ENCODE results near the gene SPSB4.

The SPSB4 gene

DNA sequence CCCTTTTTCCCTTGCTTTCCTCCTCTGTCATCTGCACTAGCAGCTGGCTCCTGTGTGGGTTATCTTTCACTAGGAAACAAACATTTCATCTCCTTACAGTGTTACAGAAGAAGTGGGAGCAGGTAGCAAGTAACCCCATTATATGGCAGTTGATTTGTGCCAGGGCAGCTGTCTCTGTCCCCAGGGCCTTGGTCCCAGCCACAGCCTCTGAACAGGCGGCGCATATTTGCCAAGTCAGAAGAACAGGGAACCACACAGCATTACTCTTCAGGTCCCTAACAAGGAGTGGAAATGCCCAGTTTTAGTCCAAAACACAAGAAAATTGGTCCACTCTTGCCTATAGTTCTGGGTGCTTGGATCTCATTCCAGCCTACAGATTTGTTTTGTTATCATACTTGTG lies 99.8 kb downstream of the SPSB4 start:
- H3K4me1 ChIP-seq (ENCODE audit: control insufficient read depth, insufficient read depth, low read length): no peaks in the 10 kb centered on the region
- H3K27me3 ChIP-seq (ENCODE audit: control insufficient read depth, insufficient read depth, low read length): no peaks in the 10 kb centered on the region
- WGBS (ENCODE audit: insufficient coverage, insufficient read length): no CpG with 5 or more reads among the region's 2 CpGs
- no peaks in the 10 kb centered on the region for H3K9me3 ChIP-seq (ENCODE audit: control insufficient read depth, insufficient read depth, low read length)
- H3K4me3 ChIP-seq (ENCODE audit: low read length): no peak overlapping the region
- H3K27ac ChIP-seq (ENCODE audit: low read length): no peak overlapping the region
- no peaks in the 10 kb centered on the region for H3K36me3 ChIP-seq (ENCODE audit: control insufficient read depth, insufficient read depth, low read length)
- no peak for DNase-seq (ENCODE audit: low read depth, low spot score)

DNA sequence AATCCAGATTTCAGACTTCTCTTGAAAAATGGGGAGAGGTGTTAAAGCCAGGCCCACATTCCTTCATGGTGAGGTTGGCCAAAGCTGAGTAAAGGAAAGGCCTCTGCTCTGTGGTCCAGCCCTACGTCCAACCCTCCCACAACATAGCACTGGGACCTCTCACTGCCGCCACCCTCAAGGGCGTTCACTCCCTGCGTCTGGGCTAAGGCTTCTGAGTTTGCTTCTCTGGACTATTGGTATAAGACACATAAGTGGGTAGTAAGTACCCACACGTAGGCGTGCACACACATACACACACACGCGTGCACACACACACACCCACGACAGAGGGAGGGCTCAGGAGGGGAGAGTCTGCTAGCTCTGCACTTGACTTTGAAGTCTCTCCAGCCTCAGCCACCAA lies 100.3 kb downstream of the SPSB4 start:
- Histone ChIP-seq H3K4me1 (ENCODE audit: control insufficient read depth, insufficient read depth, low read length) (no peaks in the 10 kb centered on the region), H3K27me3 (ENCODE audit: control insufficient read depth, insufficient read depth, low read length) (no peaks in the 10 kb centered on the region), H3K36me3 (ENCODE audit: control insufficient read depth, insufficient read depth, low read length) (no peaks in the 10 kb centered on the region), H3K4me3 (ENCODE audit: low read length) (no peak overlapping the region), H3K27ac (ENCODE audit: low read length) (no peak overlapping the region), H3K9me3 (ENCODE audit: control insufficient read depth, insufficient read depth, low read length) (no peaks in the 10 kb centered on the region)
- no CpG with 5 or more reads among the region's 9 CpGs for WGBS (ENCODE audit: insufficient coverage, insufficient read length)
- DNase-seq (ENCODE audit: low read depth, low spot score): no peak

DNA sequence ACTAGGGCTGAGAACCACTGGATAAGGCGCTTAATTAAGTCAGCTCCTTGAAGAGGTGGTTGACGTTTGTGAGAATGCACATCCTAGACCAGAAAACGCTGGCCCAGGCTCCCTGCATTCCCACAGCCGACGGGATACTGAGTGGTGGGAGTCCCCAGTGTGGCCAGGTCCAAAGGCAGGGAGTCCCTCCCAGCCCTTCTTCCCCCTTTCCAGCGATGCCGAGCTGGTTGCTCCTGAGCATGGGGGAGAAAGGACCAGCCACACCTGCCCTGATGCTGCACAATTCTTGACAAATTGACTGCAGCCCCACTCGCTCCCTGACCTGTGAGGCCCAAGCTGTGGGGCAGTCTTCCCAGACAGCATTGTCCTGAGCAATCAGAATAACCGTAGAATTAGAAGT lies 101.0 kb downstream of the SPSB4 start:
- Histone ChIP-seq H3K4me1 (ENCODE audit: control insufficient read depth, insufficient read depth, low read length) (no peaks in the 10 kb centered on the region), H3K27ac (ENCODE audit: low read length) (no peak overlapping the region), H3K4me3 (ENCODE audit: low read length) (no peak overlapping the region), H3K36me3 (ENCODE audit: control insufficient read depth, insufficient read depth, low read length) (no peaks in the 10 kb centered on the region), H3K27me3 (ENCODE audit: control insufficient read depth, insufficient read depth, low read length) (no peaks in the 10 kb centered on the region), H3K9me3 (ENCODE audit: control insufficient read depth, insufficient read depth, low read length) (no peaks in the 10 kb centered on the region)
- no CpG with 5 or more reads among the region's 9 CpGs for WGBS (ENCODE audit: insufficient coverage, insufficient read length)
- DNase-seq (ENCODE audit: low read depth, low spot score): no peak

DNA sequence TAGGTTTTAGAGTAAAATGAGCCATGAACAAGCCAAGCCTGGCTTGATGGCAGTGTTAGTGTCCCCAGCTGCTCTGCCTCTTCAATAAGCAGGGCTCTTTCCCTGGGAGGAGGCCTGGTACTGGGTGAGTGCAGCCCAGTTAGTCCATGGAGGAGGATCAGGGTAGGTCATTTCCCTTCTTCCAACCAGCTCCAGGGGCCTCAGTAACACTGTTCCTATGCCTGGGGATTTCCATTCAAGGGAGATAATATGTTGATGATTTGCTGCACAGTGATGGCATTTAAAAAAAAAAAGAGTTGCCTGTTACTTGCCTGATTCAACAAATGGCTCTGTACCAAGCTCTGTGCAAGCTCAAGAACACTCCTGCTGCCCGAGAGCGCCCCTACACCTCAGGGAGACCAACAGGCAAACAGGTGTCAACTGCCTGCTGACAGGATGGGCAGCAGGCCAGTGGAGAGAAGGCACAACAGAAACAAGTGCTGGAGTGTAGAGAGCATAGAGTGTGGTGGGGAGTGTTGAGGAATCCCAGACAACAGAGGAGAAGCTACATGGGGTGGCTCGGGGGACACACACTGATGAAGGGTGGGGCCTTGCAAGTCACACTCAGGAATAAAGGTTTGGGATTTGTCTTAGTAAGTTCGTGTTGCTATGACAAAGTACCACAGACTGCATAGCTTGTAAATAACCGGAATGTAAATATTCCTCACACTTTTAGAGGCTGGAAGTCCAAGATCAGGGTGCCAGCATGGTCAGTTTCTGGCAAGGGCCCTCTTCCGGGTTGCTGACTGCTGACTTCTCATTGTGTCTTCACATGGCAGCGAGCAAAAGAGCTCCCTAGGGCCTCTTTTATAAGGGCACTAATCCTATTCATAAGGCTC lies 101.9 kb downstream of the SPSB4 start:
- no peaks in the 10 kb centered on the region for H3K4me1 ChIP-seq (ENCODE audit: control insufficient read depth, insufficient read depth, low read length)
- no CpG with 5 or more reads among the region's 7 CpGs for WGBS (ENCODE audit: insufficient coverage, insufficient read length)
- no peak for DNase-seq (ENCODE audit: low read depth, low spot score)
- H3K27me3 ChIP-seq (ENCODE audit: control insufficient read depth, insufficient read depth, low read length): no peaks in the 10 kb centered on the region
- H3K4me3 ChIP-seq (ENCODE audit: low read length): no peak overlapping the region
- H3K36me3 ChIP-seq (ENCODE audit: control insufficient read depth, insufficient read depth, low read length): no peaks in the 10 kb centered on the region
- no peak overlapping the region for H3K27ac ChIP-seq (ENCODE audit: low read length)
- no peaks in the 10 kb centered on the region for H3K9me3 ChIP-seq (ENCODE audit: control insufficient read depth, insufficient read depth, low read length)

DNA sequence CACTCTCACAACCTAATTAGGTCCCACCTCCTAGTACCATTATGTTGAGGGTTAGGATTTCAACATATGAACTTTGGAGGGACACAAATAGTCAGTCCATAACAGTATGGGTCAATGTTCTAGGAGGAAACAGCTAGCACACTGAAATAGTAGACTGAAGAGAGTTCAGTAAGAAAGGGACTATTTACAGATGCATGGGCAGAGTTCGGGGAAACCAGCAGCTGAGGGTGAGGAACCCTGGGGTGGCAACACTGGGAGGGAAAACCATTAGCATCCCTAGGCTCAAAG lies 102.5 kb downstream of the SPSB4 start:
- no peaks in the 10 kb centered on the region for H3K4me1 ChIP-seq (ENCODE audit: control insufficient read depth, insufficient read depth, low read length)
- no peaks in the 10 kb centered on the region for H3K36me3 ChIP-seq (ENCODE audit: control insufficient read depth, insufficient read depth, low read length)
- no CpG with 5 or more reads among the region's 1 CpG for WGBS (ENCODE audit: insufficient coverage, insufficient read length)
- no peak for DNase-seq (ENCODE audit: low read depth, low spot score)
- H3K27ac ChIP-seq (ENCODE audit: low read length): no peak overlapping the region
- H3K27me3 ChIP-seq (ENCODE audit: control insufficient read depth, insufficient read depth, low read length): no peaks in the 10 kb centered on the region
- no peak overlapping the region for H3K4me3 ChIP-seq (ENCODE audit: low read length)
- H3K9me3 ChIP-seq (ENCODE audit: control insufficient read depth, insufficient read depth, low read length): no peaks in the 10 kb centered on the region

DNA sequence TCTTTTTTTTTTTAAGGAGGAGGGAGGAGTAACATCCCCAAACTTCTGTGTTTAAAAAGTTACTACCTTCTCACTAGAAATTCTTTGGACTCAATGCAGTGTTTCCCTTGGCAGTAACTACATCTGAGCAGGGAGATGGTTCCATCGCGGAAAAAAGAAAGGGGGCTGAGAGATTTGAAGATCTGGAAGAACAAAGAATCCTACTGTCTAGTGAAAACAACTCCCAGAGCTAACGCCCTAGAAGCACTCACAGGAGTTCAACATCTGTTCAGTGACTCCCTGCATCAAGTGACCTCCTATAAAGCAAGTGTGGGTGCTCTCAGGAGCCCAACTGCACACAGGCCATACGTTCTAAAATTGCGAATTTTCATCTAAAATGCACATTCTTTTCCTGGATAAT lies 113.7 kb downstream of the SPSB4 start:
- Histone ChIP-seq H3K9me3 (ENCODE audit: control insufficient read depth, insufficient read depth, low read length) (no peaks in the 10 kb centered on the region), H3K27ac (ENCODE audit: low read length) (no peak overlapping the region), H3K4me1 (ENCODE audit: control insufficient read depth, insufficient read depth, low read length) (no peaks in the 10 kb centered on the region), H3K4me3 (ENCODE audit: low read length) (no peak overlapping the region), H3K36me3 (ENCODE audit: control insufficient read depth, insufficient read depth, low read length) (no peaks in the 10 kb centered on the region), H3K27me3 (ENCODE audit: control insufficient read depth, insufficient read depth, low read length) (no peaks in the 10 kb centered on the region)
- no CpG with 5 or more reads among the region's 5 CpGs for WGBS (ENCODE audit: insufficient coverage, insufficient read length)
- DNase-seq (ENCODE audit: low read depth, low spot score): no peak

DNA sequence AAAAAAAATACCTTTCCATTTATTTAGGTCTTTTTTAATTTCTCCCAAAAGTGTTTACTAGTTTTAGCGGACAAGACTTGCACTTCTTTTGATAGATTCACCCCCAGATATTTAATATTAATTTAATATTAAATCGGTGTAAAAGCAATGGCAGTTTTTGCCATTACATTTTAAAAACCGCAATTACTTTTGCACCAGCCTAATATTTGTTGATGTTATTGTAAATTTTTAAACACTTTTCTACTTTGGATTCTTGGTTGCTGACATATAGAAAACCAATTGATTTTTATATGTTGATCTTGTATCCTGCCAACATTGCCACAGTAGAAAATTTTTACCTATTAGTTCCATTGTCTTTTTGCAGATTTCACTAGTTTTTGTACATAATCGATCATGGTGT lies 116.5 kb downstream of the SPSB4 start:
- DNase-seq (ENCODE audit: low read depth, low spot score): no peak
- H3K27ac ChIP-seq (ENCODE audit: low read length): no peak overlapping the region
- no CpG with 5 or more reads among the region's 4 CpGs for WGBS (ENCODE audit: insufficient coverage, insufficient read length)

DNA sequence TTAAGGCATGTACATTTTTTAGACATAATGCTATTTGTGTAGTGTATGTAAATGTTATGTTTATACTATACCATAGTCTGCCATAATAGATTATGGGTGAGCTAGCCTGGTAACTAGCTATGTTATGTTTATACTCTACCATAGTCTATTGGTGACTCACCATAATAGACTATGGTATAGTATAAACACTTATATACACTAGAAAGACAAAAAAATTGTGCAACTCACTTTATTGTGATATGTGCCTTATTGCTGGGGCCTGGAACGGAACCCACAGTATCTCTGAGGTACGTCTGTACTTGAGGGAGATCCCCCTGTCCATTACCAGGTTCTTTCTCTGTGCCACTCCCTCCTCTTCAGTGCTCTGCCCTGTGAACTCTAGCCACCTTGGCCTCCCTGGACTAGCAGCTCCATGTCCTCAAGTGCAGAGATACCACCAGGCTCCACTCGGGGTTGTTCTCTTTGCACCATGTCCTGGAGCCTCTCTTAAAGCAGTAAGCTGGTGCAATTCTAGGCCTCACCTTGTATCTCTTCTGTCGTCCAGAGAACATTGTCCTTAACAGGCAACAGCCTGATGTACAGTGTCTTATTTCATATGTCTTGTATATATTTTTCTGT lies 119.6 kb downstream of the SPSB4 start:
- no peak overlapping the region for H3K4me3 ChIP-seq (ENCODE audit: low read length)
- no peak overlapping the region for H3K27ac ChIP-seq (ENCODE audit: low read length)
- H3K36me3 ChIP-seq (ENCODE audit: control insufficient read depth, insufficient read depth, low read length): no peaks in the 10 kb centered on the region
- no peaks in the 10 kb centered on the region for H3K27me3 ChIP-seq (ENCODE audit: control insufficient read depth, insufficient read depth, low read length)
- no peak for DNase-seq (ENCODE audit: low read depth, low spot score)
- no peaks in the 10 kb centered on the region for H3K4me1 ChIP-seq (ENCODE audit: control insufficient read depth, insufficient read depth, low read length)
- no CpG with 5 or more reads among the region's 4 CpGs for WGBS (ENCODE audit: insufficient coverage, insufficient read length)
- no peaks in the 10 kb centered on the region for H3K9me3 ChIP-seq (ENCODE audit: control insufficient read depth, insufficient read depth, low read length)

More for the DNA sequence above, 116.5 kb downstream of the SPSB4 start:
- H3K4me3 ChIP-seq (ENCODE audit: low read length): no peak overlapping the region
- H3K4me1 ChIP-seq (ENCODE audit: control insufficient read depth, insufficient read depth, low read length): no peaks in the 10 kb centered on the region
- H3K36me3 ChIP-seq (ENCODE audit: control insufficient read depth, insufficient read depth, low read length): no peaks in the 10 kb centered on the region
- no peaks in the 10 kb centered on the region for H3K9me3 ChIP-seq (ENCODE audit: control insufficient read depth, insufficient read depth, low read length)
- H3K27me3 ChIP-seq (ENCODE audit: control insufficient read depth, insufficient read depth, low read length): no peaks in the 10 kb centered on the region

DNA sequence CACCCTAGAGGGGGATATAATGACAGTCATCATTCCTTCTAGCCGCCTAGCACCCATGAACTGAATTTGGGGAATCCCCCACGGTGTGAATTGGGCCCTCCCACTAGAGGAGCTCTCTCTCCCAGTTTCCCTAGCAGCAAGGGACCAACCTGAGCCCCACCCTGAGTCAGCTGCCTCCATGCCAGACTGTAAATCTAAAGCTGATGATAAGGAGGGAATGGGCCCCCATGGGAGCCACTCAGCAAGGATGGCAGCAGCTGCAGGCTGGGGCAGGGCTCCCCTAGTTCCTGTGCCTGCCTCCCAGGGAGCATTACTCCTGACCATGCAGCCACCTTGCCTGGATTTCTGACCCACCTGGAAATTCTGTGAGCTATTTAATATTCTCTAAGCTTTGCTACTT lies 123.5 kb downstream of the SPSB4 start:
- Histone ChIP-seq H3K4me1 (ENCODE audit: control insufficient read depth, insufficient read depth, low read length) (no peaks in the 10 kb centered on the region), H3K27me3 (ENCODE audit: control insufficient read depth, insufficient read depth, low read length) (no peaks in the 10 kb centered on the region), H3K36me3 (ENCODE audit: control insufficient read depth, insufficient read depth, low read length) (no peaks in the 10 kb centered on the region), H3K4me3 (ENCODE audit: low read length) (no peak overlapping the region), H3K9me3 (ENCODE audit: control insufficient read depth, insufficient read depth, low read length) (no peaks in the 10 kb centered on the region), H3K27ac (ENCODE audit: low read length) (no peak overlapping the region)
- WGBS (ENCODE audit: insufficient coverage, insufficient read length): no CpG with 5 or more reads among the region's 2 CpGs
- DNase-seq (ENCODE audit: low read depth, low spot score): no peak

DNA sequence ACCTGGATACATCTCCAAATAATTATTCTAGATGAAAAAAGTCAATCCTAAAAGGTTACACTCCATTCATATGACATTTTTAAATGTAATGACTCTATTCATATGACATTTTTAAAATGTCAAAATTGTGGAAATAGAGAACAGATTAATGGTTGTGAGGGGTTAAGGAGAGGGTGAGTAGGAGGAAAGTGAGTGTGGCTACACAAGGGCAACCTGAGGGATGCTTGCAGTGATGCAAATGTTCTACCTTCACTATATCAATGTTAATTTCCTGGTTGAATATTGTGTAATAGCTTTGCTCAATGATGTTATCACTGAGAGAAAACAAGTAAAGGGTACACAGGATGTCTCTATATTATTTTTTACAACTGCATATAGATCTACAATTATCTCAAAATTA lies 125.6 kb downstream of the SPSB4 start:
- H3K27ac ChIP-seq (ENCODE audit: low read length): no peak overlapping the region
- H3K9me3 ChIP-seq (ENCODE audit: control insufficient read depth, insufficient read depth, low read length): no peaks in the 10 kb centered on the region
- DNase-seq (ENCODE audit: low read depth, low spot score): no peak
- H3K36me3 ChIP-seq (ENCODE audit: control insufficient read depth, insufficient read depth, low read length): no peaks in the 10 kb centered on the region
- no peaks in the 10 kb centered on the region for H3K4me1 ChIP-seq (ENCODE audit: control insufficient read depth, insufficient read depth, low read length)
- H3K27me3 ChIP-seq (ENCODE audit: control insufficient read depth, insufficient read depth, low read length): no peaks in the 10 kb centered on the region
- H3K4me3 ChIP-seq (ENCODE audit: low read length): no peak overlapping the region

DNA sequence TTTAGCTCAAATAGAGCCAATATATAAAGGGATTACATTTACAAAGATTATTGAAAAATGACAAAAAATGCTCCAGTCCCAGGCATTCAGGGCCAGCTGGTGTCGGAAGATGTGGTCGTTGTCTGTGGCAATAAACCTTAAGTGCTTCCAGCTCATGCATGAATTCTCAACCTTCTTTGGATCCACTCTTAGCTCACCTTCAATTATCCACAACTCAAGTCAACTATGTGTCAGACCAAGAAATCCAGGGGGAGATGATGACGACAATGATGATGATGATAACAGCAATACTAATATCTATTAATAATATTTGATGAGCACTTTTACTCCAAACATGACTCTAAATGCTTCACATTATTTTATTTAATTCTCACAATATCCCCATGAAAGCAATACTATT lies 126.9 kb downstream of the SPSB4 start:
- H3K36me3 ChIP-seq (ENCODE audit: control insufficient read depth, insufficient read depth, low read length): no peaks in the 10 kb centered on the region
- H3K4me3 ChIP-seq (ENCODE audit: low read length): no peak overlapping the region
- whole genome bisulfite sequencing (ENCODE audit: insufficient coverage, insufficient read length): no CpG with 5 or more reads among the region's 3 CpGs
- no peaks in the 10 kb centered on the region for H3K27me3 ChIP-seq (ENCODE audit: control insufficient read depth, insufficient read depth, low read length)
- DNase-seq (ENCODE audit: low read depth, low spot score): no peak
- no peaks in the 10 kb centered on the region for H3K4me1 ChIP-seq (ENCODE audit: control insufficient read depth, insufficient read depth, low read length)
- H3K9me3 ChIP-seq (ENCODE audit: control insufficient read depth, insufficient read depth, low read length): no peaks in the 10 kb centered on the region
- H3K27ac ChIP-seq (ENCODE audit: low read length): no peak overlapping the region
